Suprapubic skin (tissue), 4 donors: ENCODE measurements around the gene STAG2. TPM values are rescaled to one million over a fixed set of nuclear protein-coding genes. Genes with fewer than 3 reads are reported as not detected.

Source experiments
- DNase-seq, 2 donors: peaks; one replicate each; pipeline ENCODE4 v3.0.0-alpha.2; 2019; ENCODE audit warnings: low spot score in 2 of 2
- H3K27ac ChIP-seq: fragments of 200-600 bp; sonication (generic); one replicate; pipeline ENCODE4 v1.5.1; 2019
- H3K27me3 ChIP-seq: fragments of 200-600 bp; sonication (generic); one replicate; pipeline ENCODE4 v1.5.1; 2019
- H3K36me3 ChIP-seq: fragments of 200-600 bp; sonication (generic); one replicate; pipeline ENCODE4 v1.5.1; 2019
- H3K4me1 ChIP-seq: fragments of 200-600 bp; sonication (generic); one replicate; pipeline ENCODE4 v1.5.1; 2019
- H3K4me3 ChIP-seq: fragments of 200-600 bp; sonication (generic); one replicate; pipeline ENCODE4 v1.5.1; 2019; ENCODE audit warnings: mild to moderate bottlenecking
- H3K9me3 ChIP-seq: fragments of 200-600 bp; sonication (generic); one replicate; pipeline ENCODE4 v1.5.1; 2019
- EP300 ChIP-seq: sonication (generic); formaldehyde crosslinking; IDR thresholded peaks from one replicate; pipeline ENCODE4 v1.6.1; 2017; ENCODE audit warnings: antibody characterized with exemption
- POLR2A ChIP-seq, 2 donors: fragments of 450-650 bp; IDR thresholded peaks; one replicate each; pipeline ENCODE4 v1.6.1; 2017; ENCODE audit warnings: antibody characterized with exemption in 2 of 2, mild to moderate bottlenecking in 2 of 2, moderate library complexity in 2 of 2
- POLR2AphosphoS5 ChIP-seq, 3 donors: sonication (generic); formaldehyde crosslinking; IDR thresholded peaks; one replicate each; pipeline ENCODE4 v1.6.1; 2017; ENCODE audit warnings: antibody characterized with exemption in 3 of 3
- WGBS: methylation state at CpG from one replicate; pipeline ENCODE4 v1.1.5; 2018; 5-methylcytosine and 5-hydroxymethylcytosine counted together
- total RNA-seq, 4 donors: library from RNA; depleted of rRNA; stranded (reverse); fragments of >200 nt; gene quantifications; one replicate each; pipeline ENCODE4 v1.1.0, GENCODE V29; 2016
- TF ChIP-seq, protein P1 (sequence below), 2 donors: fragments of 200-600 bp in 1 of 2; fragments of 450-650 bp in 1 of 2; sonication (generic) in 1 of 2; IDR thresholded peaks; one replicate each; pipeline ENCODE4 v1.5.1; 2016 to 2019; ENCODE audit warnings: antibody characterized with exemption in 2 of 2, mild to moderate bottlenecking in 1 of 2, moderate library complexity in 1 of 2

Gene STAG2
- total RNA-seq, 4 donors from 2014 or later, result 40.0 to 68.2 (median 59.0) TPM

DNA sequence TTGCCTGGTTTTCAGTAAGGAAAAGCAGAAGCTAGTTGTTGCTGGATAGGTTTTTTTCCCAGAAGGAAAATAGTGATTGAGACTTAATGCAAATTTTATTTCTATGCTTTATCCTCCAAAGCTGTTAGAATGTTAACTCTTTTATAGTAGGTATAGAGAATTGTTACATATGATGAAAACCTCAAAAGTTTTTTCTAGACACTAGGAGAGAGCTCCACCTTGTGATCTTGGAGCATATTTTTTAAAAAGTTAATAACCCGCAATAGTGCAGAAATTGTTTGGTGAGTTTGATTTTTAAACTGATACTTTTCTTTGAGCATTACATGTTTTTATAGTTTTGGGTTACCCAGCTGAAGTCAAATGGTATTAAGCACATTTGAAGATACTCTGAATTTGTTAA, 56.5 kb downstream of the STAG2 start:
- H3K36me3 ChIP-seq, result no peaks in the 10 kb centered on the region
- no peak overlapping the region for H3K4me3 ChIP-seq
- no peak for DNase-seq
- TF ChIP-seq POLR2AphosphoS5 (IDR thresholded peaks at IDR 0.05) (no peak), POLR2A (IDR thresholded peaks at IDR 0.05) (no peak), EP300 (no peak)
- TF ChIP-seq, protein P1, sequence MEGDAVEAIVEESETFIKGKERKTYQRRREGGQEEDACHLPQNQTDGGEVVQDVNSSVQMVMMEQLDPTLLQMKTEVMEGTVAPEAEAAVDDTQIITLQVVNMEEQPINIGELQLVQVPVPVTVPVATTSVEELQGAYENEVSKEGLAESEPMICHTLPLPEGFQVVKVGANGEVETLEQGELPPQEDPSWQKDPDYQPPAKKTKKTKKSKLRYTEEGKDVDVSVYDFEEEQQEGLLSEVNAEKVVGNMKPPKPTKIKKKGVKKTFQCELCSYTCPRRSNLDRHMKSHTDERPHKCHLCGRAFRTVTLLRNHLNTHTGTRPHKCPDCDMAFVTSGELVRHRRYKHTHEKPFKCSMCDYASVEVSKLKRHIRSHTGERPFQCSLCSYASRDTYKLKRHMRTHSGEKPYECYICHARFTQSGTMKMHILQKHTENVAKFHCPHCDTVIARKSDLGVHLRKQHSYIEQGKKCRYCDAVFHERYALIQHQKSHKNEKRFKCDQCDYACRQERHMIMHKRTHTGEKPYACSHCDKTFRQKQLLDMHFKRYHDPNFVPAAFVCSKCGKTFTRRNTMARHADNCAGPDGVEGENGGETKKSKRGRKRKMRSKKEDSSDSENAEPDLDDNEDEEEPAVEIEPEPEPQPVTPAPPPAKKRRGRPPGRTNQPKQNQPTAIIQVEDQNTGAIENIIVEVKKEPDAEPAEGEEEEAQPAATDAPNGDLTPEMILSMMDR (IDR thresholded peaks at IDR 0.05), result no peak
- H3K9me3 ChIP-seq, result no peaks in the 10 kb centered on the region
- H3K27me3 ChIP-seq, result no peaks in the 10 kb centered on the region
- no peaks in the 10 kb centered on the region for H3K4me1 ChIP-seq
- WGBS, result 70% methylated on average over 1 of the region's 1 CpG
- H3K27ac ChIP-seq, result no peak overlapping the region

DNA sequence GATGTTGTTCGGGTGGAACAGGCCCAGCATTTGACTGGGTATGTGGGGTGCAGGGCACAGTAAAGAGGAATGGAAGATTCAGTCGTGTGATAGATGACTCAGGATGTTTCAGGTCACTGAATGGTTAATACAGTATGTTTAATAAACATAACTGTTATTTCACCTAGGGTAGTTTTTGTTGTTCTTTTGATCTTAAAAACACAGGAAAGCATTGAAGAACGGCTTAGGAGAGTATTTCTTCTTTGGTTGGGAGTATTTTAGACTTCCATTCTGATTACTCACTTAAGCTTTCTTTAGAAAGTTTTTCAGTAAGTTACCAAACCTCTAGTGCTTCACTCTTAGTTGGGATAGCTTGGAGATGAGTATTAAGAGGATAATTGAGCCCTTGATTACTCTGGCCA, 62.3 kb downstream of the STAG2 start:
- Histone ChIP-seq H3K4me3 (no peak overlapping the region), H3K27ac (no peak overlapping the region), H3K9me3 (no peaks in the 10 kb centered on the region), H3K36me3 (no peaks in the 10 kb centered on the region), H3K4me1 (no peaks in the 10 kb centered on the region), H3K27me3 (no peaks in the 10 kb centered on the region)
- DNase-seq, result no peak
- TF ChIP-seq, protein P1 (IDR thresholded peaks at IDR 0.05), result no peak
- TF ChIP-seq EP300 (no peak), POLR2A (IDR thresholded peaks at IDR 0.05) (no peak), POLR2AphosphoS5 (IDR thresholded peaks at IDR 0.05) (no peak)
- WGBS, result 53% methylated on average over 3 of the region's 3 CpGs

DNA sequence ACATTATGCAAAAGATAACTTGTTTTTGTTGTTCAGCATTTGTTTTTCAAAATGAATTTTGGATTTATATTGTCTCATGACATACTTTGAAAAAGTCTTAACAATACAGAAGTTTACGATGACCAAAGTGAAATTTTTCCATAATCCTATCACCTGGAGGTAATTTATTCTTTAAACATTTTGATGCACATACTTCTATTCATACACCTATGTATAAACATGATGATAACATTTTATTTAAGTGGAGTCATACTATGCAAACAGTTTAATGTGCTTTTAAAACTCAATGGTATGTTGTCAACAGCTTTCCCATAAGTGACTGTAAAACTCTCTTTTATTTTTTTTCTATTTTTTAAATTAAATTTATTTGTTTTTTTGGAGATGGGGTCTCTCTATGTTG, 65.0 kb downstream of the STAG2 start:
- Histone ChIP-seq H3K36me3 (no peaks in the 10 kb centered on the region), H3K4me1 (no peaks in the 10 kb centered on the region), H3K4me3 (no peak overlapping the region), H3K27ac (no peak overlapping the region), H3K27me3 (no peaks in the 10 kb centered on the region), H3K9me3 (no peaks in the 10 kb centered on the region)
- 91% methylated on average over 1 of the region's 1 CpG for WGBS
- TF ChIP-seq POLR2A (IDR thresholded peaks at IDR 0.05) (no peak), EP300 (no peak), POLR2AphosphoS5 (IDR thresholded peaks at IDR 0.05) (no peak)
- TF ChIP-seq, protein P1 (IDR thresholded peaks at IDR 0.05), result no peak
- DNase-seq, result no peak

DNA sequence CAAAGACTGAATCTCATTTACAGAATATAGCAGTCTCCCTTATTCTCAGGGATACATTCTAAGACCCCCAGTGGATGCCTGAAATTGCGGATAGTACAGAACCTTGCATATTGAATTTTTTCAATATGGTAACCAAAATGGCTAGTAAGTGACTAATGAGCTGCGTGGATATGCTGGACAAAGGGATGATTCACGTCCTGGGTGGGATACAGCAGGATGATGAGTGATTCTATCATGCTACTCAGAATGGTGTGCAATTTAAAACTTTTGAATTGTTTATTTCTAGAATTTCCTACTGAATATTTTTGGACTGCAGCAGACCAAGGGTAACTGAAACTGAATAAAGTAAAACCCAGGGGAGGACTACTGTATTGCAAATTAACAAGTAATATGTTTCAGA, 66.7 kb downstream of the STAG2 start:
- Histone ChIP-seq H3K27me3 (no peaks in the 10 kb centered on the region), H3K27ac (no peak overlapping the region), H3K36me3 (no peaks in the 10 kb centered on the region), H3K9me3 (no peaks in the 10 kb centered on the region), H3K4me1 (no peaks in the 10 kb centered on the region), H3K4me3 (no peak overlapping the region)
- TF ChIP-seq POLR2AphosphoS5 (IDR thresholded peaks at IDR 0.05) (no peak), POLR2A (IDR thresholded peaks at IDR 0.05) (no peak), EP300 (no peak)
- TF ChIP-seq, protein P1 (IDR thresholded peaks at IDR 0.05), result no peak
- DNase-seq, result no peak
- WGBS, result 89% methylated on average over 3 of the region's 3 CpGs

DNA sequence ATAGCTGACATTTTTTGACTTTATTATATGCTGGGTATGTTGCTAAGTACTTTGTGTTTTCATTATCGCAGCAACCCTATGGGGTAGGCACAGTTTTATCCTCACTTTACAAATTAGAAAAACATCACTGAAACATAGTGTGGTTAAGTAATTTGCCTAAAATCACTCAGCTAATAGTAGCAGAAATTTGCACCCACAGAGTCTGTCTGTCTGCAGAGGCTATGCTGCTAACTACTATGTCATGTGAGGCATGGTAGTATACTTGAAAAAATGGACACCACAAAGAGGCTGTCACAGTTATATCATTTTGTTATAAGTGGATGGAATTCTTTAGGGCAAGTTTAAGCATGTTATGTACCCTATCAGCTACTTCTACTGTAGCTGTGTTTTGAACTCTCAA, 69.0 kb downstream of the STAG2 start:
- Histone ChIP-seq H3K36me3 (peaks cover 5% of the 10 kb centered on the region), H3K27ac (no peak overlapping the region), H3K27me3 (no peaks in the 10 kb centered on the region), H3K4me1 (no peaks in the 10 kb centered on the region), H3K9me3 (no peaks in the 10 kb centered on the region), H3K4me3 (no peak overlapping the region)
- no peak for TF ChIP-seq EP300
- no peak for DNase-seq
- 81% methylated on average over 1 of the region's 1 CpG for WGBS

DNA sequence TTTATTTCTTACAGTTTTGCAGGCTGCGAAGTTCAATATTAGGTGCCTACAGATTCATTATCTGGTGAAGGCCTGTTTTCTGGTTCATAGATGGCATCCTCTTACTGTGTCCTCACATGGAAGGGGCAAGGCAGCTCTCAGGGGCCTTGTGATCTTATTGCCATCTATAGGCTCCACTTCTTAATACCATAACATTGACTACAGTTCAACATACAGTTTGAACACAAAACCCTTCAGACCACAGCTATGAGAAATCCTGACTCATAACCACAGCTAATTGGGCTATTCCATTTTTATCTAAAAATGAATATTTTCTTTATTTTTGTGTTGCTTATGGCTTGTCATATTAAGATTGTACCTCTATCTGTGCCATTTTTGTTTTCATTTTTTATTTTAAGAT, 72.3 kb downstream of the STAG2 start:
- no peak overlapping the region for H3K27ac ChIP-seq
- H3K27me3 ChIP-seq, result no peaks in the 10 kb centered on the region
- no peak overlapping the region for H3K4me3 ChIP-seq
- peaks cover 5% of the 10 kb centered on the region for H3K36me3 ChIP-seq
- H3K4me1 ChIP-seq, result no peaks in the 10 kb centered on the region
- TF ChIP-seq POLR2AphosphoS5 (IDR thresholded peaks at IDR 0.05) (no peak), EP300 (no peak)
- TF ChIP-seq, protein P1 (IDR thresholded peaks at IDR 0.05), result no peak
- no peaks in the 10 kb centered on the region for H3K9me3 ChIP-seq
- DNase-seq, result no peak
- WGBS, result 91% methylated on average over 1 of the region's 1 CpG
